ENCODE results near the gene SPC25. TPM values are rescaled to one million over a fixed set of nuclear protein-coding genes. Genes with fewer than 3 reads are reported as not detected.

Gene SPC25
- total RNA-seq, 1 donor: 1.1 TPM

DNA sequence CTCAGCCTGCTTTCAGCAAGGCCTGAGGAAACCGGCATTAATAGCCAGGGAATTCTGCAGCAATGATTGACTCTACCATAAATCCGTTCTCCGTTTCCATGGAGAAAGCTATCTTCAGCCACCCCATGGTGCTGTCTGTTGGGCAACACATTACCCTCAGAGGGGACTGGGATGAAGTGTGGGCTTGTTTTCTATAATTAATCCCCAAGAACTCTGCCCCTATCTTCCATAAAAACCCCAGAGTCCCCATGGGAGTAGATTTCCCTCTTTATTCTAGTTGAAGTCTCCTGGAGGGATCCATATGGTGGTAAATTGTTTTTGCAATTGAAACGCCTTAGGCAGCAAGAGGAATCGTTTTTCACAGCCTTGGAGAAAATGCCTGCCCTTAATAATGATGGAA lies 20.1 kb upstream of the SPC25 start:
- no peak overlapping the region for H3K4me3 ChIP-seq (ENCODE audit: insufficient read depth, low read length)
- H3K9me3 ChIP-seq (ENCODE audit: low read depth, low read length): no peaks in the 10 kb centered on the region
- TF ChIP-seq, protein P1, sequence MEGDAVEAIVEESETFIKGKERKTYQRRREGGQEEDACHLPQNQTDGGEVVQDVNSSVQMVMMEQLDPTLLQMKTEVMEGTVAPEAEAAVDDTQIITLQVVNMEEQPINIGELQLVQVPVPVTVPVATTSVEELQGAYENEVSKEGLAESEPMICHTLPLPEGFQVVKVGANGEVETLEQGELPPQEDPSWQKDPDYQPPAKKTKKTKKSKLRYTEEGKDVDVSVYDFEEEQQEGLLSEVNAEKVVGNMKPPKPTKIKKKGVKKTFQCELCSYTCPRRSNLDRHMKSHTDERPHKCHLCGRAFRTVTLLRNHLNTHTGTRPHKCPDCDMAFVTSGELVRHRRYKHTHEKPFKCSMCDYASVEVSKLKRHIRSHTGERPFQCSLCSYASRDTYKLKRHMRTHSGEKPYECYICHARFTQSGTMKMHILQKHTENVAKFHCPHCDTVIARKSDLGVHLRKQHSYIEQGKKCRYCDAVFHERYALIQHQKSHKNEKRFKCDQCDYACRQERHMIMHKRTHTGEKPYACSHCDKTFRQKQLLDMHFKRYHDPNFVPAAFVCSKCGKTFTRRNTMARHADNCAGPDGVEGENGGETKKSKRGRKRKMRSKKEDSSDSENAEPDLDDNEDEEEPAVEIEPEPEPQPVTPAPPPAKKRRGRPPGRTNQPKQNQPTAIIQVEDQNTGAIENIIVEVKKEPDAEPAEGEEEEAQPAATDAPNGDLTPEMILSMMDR (IDR thresholded peaks at IDR 0.05; ENCODE audit: extremely low read depth, low read depth, low read length): no peak
- peaks cover 62% of the 10 kb centered on the region for H3K27me3 ChIP-seq (ENCODE audit: insufficient read depth, low read length)
- no peak overlapping the region for H2AFZ ChIP-seq (ENCODE audit: low read length)
- no peak overlapping the region for H3K27ac ChIP-seq (ENCODE audit: low read depth, low read length)
- no peaks in the 10 kb centered on the region for H3K4me1 ChIP-seq (ENCODE audit: insufficient read depth, low read length)
- H3K4me2 ChIP-seq (ENCODE audit: insufficient read depth, low read length): no peak overlapping the region
- H4K20me1 ChIP-seq (ENCODE audit: insufficient read depth, low read length): no peaks in the 10 kb centered on the region
- H3K79me2 ChIP-seq (ENCODE audit: insufficient read depth, low read length): no peaks in the 10 kb centered on the region
- no peak for DNase-seq (ENCODE audit: insufficient read length, low spot score, missing footprints)
- H3K36me3 ChIP-seq (ENCODE audit: insufficient read depth, low read length): no peaks in the 10 kb centered on the region

DNA sequence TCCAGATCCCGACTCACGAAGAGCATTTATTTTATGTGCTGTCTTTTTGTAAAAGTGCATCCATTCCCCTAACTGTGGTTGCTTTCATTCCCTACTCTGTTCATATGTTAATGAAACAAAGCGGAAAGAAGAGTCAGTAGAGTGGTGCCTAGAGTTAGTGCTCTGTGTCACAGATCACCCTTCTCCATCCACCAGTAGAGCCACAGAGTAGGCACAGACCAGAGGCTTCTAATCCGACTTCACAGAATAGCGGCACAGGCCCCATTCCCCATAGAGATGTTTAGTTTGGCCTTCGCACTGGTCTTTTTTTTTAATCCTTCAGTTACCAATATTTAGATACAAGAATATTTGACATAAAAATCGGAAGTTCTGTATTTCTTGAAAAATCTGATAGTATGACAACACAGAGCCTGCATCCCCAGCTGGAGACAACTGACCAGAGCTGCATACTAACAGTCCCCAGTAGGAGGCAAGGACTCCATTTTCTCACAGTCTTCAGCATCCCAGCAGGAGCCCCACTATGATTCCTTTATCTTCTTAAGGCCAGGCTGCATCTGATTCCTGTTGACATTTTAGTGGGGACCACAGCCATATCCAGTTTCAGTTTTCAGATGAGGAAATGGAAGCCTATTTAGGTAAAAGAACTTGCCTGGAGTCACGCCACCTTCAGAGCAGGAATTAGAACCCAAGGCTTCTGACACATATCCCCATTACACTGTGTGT lies 17.9 kb upstream of the SPC25 start:
- Histone ChIP-seq H3K4me2 (ENCODE audit: insufficient read depth, low read length) (no peak overlapping the region), H4K20me1 (ENCODE audit: insufficient read depth, low read length) (no peaks in the 10 kb centered on the region), H3K79me2 (ENCODE audit: insufficient read depth, low read length) (no peaks in the 10 kb centered on the region), H3K27me3 (ENCODE audit: insufficient read depth, low read length) (peaks cover 78% of the 10 kb centered on the region), H2AFZ (ENCODE audit: low read length) (no peak overlapping the region), H3K4me3 (ENCODE audit: insufficient read depth, low read length) (no peak overlapping the region), H3K4me1 (ENCODE audit: insufficient read depth, low read length) (no peaks in the 10 kb centered on the region), H3K9me3 (ENCODE audit: low read depth, low read length) (no peaks in the 10 kb centered on the region), H3K36me3 (ENCODE audit: insufficient read depth, low read length) (no peaks in the 10 kb centered on the region), H3K27ac (ENCODE audit: low read depth, low read length) (no peak overlapping the region)
- no peak for DNase-seq (ENCODE audit: insufficient read length, low spot score, missing footprints)
- TF ChIP-seq, protein P1 (IDR thresholded peaks at IDR 0.05; ENCODE audit: extremely low read depth, low read depth, low read length): no peak

DNA sequence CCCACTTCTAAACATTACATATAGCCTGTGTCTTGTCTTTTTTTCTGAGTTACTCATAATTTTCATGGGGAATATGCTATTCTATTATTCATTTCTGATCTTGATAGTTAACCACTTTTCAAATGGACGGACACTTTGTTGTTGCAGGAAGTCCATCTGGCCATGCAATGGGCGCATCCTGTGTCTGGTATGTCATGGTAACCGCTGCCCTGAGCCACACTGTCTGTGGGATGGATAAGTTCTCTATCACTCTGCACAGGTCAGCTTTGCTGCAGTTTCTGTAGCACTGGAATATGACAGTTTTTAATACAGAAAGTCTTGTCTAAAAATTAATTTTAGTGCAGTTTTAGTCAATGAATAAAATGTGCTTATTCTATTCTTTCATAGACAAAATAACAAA lies 14.1 kb upstream of the SPC25 start:
- H2AFZ ChIP-seq (ENCODE audit: low read length): no peak overlapping the region
- peaks cover 67% of the 10 kb centered on the region for H3K27me3 ChIP-seq (ENCODE audit: insufficient read depth, low read length)
- no peak overlapping the region for H3K27ac ChIP-seq (ENCODE audit: low read depth, low read length)
- no peaks in the 10 kb centered on the region for H3K36me3 ChIP-seq (ENCODE audit: insufficient read depth, low read length)
- no peak overlapping the region for H3K4me2 ChIP-seq (ENCODE audit: insufficient read depth, low read length)
- no peaks in the 10 kb centered on the region for H4K20me1 ChIP-seq (ENCODE audit: insufficient read depth, low read length)
- no peak for DNase-seq (ENCODE audit: insufficient read length, low spot score, missing footprints)
- no peaks in the 10 kb centered on the region for H3K9me3 ChIP-seq (ENCODE audit: low read depth, low read length)
- H3K79me2 ChIP-seq (ENCODE audit: insufficient read depth, low read length): no peaks in the 10 kb centered on the region
- TF ChIP-seq, protein P1 (IDR thresholded peaks at IDR 0.05; ENCODE audit: extremely low read depth, low read depth, low read length): no peak
- no peaks in the 10 kb centered on the region for H3K4me1 ChIP-seq (ENCODE audit: insufficient read depth, low read length)
- H3K4me3 ChIP-seq (ENCODE audit: insufficient read depth, low read length): no peak overlapping the region

DNA sequence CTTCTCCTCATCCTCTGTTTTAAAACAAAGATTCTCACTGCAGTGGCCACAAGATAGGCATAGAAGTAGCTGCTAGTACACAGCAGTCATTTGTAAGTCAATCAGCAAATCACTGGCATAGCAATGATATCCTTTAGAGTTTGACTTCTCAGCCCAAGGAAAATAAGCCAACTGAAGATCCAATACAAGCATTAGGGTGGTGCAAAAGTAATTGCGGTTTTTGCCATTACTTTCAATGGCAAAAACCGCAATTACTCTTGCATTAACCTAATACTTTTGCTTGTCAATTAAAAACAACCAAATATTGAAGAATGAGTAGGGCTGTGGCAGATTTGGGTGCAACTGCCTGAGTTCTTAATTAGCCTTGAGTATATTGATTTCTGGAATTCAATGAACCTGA lies 13.7 kb upstream of the SPC25 start:
- no peaks in the 10 kb centered on the region for H4K20me1 ChIP-seq (ENCODE audit: insufficient read depth, low read length)
- no peaks in the 10 kb centered on the region for H3K9me3 ChIP-seq (ENCODE audit: low read depth, low read length)
- no peak overlapping the region for H3K4me2 ChIP-seq (ENCODE audit: insufficient read depth, low read length)
- peaks cover 63% of the 10 kb centered on the region for H3K27me3 ChIP-seq (ENCODE audit: insufficient read depth, low read length)
- H3K36me3 ChIP-seq (ENCODE audit: insufficient read depth, low read length): no peaks in the 10 kb centered on the region
- H3K4me3 ChIP-seq (ENCODE audit: insufficient read depth, low read length): no peak overlapping the region
- H3K27ac ChIP-seq (ENCODE audit: low read depth, low read length): no peak overlapping the region
- DNase-seq (ENCODE audit: insufficient read length, low spot score, missing footprints): no peak
- H3K4me1 ChIP-seq (ENCODE audit: insufficient read depth, low read length): no peaks in the 10 kb centered on the region
- H2AFZ ChIP-seq (ENCODE audit: low read length): no peak overlapping the region
- TF ChIP-seq, protein P1 (IDR thresholded peaks at IDR 0.05; ENCODE audit: extremely low read depth, low read depth, low read length): no peak
- H3K79me2 ChIP-seq (ENCODE audit: insufficient read depth, low read length): no peaks in the 10 kb centered on the region
